LNCaP clone FGC (cell line): ENCODE measurements around the gene HS3ST3B1.

ENCODE experiments used
- DNase-seq: peaks from one replicate; pipeline ENCODE4 v3.0.0-alpha.2; 2011; ENCODE audit warnings: low read depth
- H3K4me3 ChIP-seq: 2 replicates; pipeline ENCODE4 v1.5.1; 2011; ENCODE audit warnings: mild to moderate bottlenecking, low read depth, low read length, control low read depth
- CTCF ChIP-seq: IDR thresholded peaks from 2 replicates; pipeline ENCODE4 v1.5.1; 2012; ENCODE audit warnings: mild to moderate bottlenecking; ENCODE audit not compliant: control insufficient read depth, insufficient read depth; ENCODE audit errors: extremely low read depth

HS3ST3B1 gene

GRCh38 chr17:14320098-14320497 lies 19.2 kb downstream of the HS3ST3B1 start:
- no peak for TF ChIP-seq CTCF
- H3K4me3 ChIP-seq: no peak overlapping the region
- DNase-seq: no peak

GRCh38 chr17:14320734-14321475 lies 20.0 kb downstream of the HS3ST3B1 start:
- TF ChIP-seq CTCF: no peak
- no peak for DNase-seq
- H3K4me3 ChIP-seq: no peak overlapping the region

DNA sequence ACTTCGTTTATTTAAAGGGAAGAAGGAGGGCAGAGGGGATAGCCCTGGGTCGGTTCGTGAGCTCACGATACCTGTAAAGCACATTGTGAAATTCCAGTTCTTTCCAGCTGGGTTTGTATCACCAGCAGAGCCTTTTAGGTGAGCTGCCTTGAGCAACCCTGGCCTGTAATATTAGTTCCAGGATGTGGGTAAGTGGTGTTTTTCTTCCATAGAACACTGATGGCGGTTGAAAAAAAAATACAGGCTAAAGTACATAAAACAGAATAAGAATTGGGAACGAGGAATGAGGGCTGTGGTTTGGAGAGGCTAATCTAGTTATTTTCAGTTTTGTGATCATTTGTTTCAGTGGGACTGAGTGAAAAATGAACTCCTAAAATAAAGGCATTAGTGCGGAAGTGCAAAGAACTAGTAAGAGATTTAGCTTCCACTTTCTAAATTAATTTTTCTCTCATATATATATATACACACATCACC lies 20.6 kb downstream of the HS3ST3B1 start:
- DNase-seq: no peak
- TF ChIP-seq CTCF: no peak
- no peak overlapping the region for H3K4me3 ChIP-seq

DNA sequence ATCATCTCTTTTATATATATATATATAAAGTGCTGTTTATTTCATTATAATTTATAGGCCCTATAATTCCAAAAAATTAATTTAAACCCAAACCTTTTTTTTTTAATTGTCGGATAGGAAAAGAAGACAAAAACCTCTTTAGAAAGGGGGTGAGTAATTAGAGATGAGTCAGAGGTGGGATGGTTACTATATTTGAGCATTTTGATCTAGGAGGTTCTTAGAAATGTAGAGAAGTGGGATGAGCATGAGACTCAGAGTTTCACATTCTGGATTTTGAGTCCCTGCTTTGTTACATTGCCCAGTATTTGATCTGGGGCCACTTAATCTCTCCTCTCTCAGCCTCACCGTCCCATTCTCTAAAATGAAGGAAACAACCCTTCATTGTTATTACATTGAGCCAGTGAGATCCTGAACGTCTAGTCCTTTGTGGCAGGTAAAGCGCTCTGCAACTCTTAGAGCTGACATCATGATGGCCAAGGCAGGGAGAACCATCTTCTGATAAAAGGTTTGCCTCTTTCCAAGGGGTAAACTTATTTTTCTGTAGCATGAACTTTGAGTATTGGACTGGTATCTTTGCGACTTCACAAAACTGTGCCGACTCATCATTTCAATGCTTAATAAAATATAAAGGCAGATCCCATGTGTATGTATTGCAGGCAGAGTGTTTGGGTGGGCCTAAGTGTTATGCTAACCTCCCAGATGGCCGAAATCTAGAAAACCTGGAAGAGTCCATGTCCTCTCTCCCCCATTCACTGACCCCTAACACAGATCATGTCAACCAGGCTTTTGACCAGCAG lies 21.3 kb downstream of the HS3ST3B1 start:
- H3K4me3 ChIP-seq: no peak overlapping the region
- no peak for TF ChIP-seq CTCF
- DNase-seq: no peak

DNA sequence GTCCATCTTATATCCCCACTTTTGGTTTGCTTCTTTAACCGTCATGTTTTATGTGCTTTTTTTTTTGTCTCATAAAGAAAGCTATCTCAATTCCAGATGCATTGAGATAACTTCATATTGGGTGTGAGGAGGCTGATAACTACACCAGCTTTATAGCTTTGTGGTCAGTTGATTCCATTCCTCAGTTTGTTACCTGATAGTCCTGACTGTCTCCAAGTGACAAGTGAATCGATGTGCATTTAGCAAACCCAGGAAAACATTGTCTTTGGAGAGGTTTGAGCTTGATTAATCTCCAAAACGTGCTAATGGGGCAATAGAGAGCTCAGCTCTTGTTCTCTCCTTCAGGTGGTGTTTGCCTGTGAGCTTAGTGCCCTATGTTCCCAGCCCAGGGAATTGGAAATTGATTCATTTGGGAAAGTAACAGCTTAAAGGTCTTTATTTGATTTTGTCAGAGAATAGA lies 22.7 kb downstream of the HS3ST3B1 start:
- DNase-seq: no peak
- H3K4me3 ChIP-seq: no peak overlapping the region
- no peak for TF ChIP-seq CTCF

DNA sequence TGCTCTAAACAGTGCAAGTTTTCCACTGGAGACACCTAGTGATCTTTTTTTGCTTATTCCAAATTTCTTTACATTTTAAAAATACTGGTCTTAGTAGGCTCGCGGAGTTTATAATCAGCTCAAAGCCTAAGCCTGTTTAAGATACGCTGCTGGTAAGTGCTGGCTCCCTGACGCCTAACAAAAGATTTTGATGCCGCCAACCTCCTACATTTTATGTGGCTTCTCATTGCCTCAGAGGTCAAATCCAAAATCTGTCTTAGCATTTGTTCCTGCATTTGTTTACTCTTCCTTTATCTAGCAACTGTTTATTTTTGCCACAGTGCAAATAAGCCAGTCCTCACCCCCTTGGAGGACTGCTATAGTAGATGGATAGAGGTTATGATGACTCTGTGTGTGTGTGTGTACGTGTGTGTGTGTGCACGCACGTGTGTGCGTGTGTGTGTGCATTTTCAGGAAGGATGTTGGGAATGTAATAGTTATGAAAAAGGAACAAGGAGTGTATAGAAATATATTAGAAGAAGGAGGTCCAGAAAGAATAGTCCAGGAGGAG lies 24.8 kb downstream of the HS3ST3B1 start:
- no peak overlapping the region for H3K4me3 ChIP-seq
- TF ChIP-seq CTCF: no peak
- peak; percentile 36 for DNase-seq
